Ramos (cell line): ENCODE measurements around the gene FLT4.
"Not testable (repeated sequence)": the region's sequence is repeated elsewhere in the genome, so short reads cannot be mapped to it uniquely, and the experiment has no call there.

Experiments
- in situ Hi-C: fragments of 300-500 bp; cut with MboI; formaldehyde crosslinking; loops from one replicate; pipeline ENCODE4 v1.14.3; 2022; ENCODE audit warnings: low sequenced_read_pairs; ENCODE audit not compliant: unreplicated experiment

FLT4 gene

GRCh38 chr5:180670586-180671359 is 21.4 kb upstream of the FLT4 start:
- in situ Hi-C loops, result no loop called here

- in situ Hi-C loops, result no loop called here
Measured at GRCh38 chr5:180670157-180670556, 20.8 kb upstream of the FLT4 start.

GRCh38 chr5:180669661-180670060 is 20.3 kb upstream of the FLT4 start:
- in situ Hi-C loops, result no loop called here

- in situ Hi-C loops, result no loop called here
Measured at GRCh38 chr5:180668835-180669596, 19.6 kb upstream of the FLT4 start.

GRCh38 chr5:180666812-180667211 is 17.4 kb upstream of the FLT4 start:
- in situ Hi-C loops, result no loop called here

GRCh38 chr5:180665682-180666404 is 16.4 kb upstream of the FLT4 start:
- in situ Hi-C loops, result no loop called here

- in situ Hi-C loops, result no loop called here
Measured at GRCh38 chr5:180658774-180659564, 9.6 kb upstream of the FLT4 start.

- in situ Hi-C loops, result not testable (repeated sequence)
Measured at GRCh38 chr5:180655243-180655642, 5.8 kb upstream of the FLT4 start.

GRCh38 chr5:180652771-180653170 is 3.4 kb upstream of the FLT4 start:
- in situ Hi-C loops, result no loop called here

- in situ Hi-C loops, result no loop called here
Measured at GRCh38 chr5:180652346-180652745, 2.9 kb upstream of the FLT4 start.

GRCh38 chr5:180648658-180649296 is 623 bp downstream of the FLT4 start:
- in situ Hi-C loops, result no loop called here

GRCh38 chr5:180647941-180648500 is 1.4 kb downstream of the FLT4 start:
- in situ Hi-C loops, result no loop called here

GRCh38 chr5:180647465-180647864 is 1.9 kb downstream of the FLT4 start:
- in situ Hi-C loops, result no loop called here

GRCh38 chr5:180646963-180647305 is 2.5 kb downstream of the FLT4 start:
- in situ Hi-C loops, result no loop called here

GRCh38 chr5:180646289-180646962 is 3.0 kb downstream of the FLT4 start:
- in situ Hi-C loops, result no loop called here

- in situ Hi-C loops, result no loop called here
Measured at GRCh38 chr5:180645274-180646204, 3.9 kb downstream of the FLT4 start.

- in situ Hi-C loops, result no loop called here
Measured at GRCh38 chr5:180644825-180645273, 4.6 kb downstream of the FLT4 start.
